ENCODE results near the gene SHISA6. TPM values are rescaled to one million over a fixed set of nuclear protein-coding genes. Genes with fewer than 3 reads are reported as not detected.

SHISA6 gene
- total RNA-seq, 2 donors from 2014 or later: under 0.01 to 0.52 TPM

DNA sequence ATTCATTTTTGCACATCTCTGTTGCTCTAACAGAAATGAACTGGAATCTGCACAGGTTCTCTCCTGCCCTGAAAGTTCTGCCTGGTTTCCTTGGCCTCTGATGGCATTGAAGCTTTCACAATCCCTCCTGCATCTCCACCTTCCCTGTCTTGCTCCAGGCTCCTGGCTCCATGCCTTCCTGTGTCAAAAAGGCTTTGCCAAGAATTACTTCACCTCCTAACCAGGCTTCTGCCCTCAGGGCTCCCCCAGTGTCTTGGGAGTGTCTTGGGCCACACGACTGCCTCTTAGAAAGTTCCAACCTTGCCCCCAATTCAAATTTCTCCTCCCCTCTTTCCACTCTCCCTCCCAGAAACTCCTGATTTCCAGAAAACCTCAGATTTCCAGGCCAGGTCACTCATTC, 320.3 kb downstream of the SHISA6 start:
- Histone ChIP-seq H3K4me1 (no peaks in the 10 kb centered on the region), H3K27ac (no peak overlapping the region), H3K9me3 (no peaks in the 10 kb centered on the region), H3K27me3 (no peaks in the 10 kb centered on the region), H3K4me3 (no peak overlapping the region), H3K36me3 (replicated peaks in 1 of 2; ENCODE audit: insufficient read depth in 1 of 2, low read depth in 2 of 2) (no peaks in the 10 kb centered on the region)
- DNase-seq (no peak), ATAC-seq (no peak)
- intact Hi-C loops (cut with DNase I): no loop called here
- 87 to 92% methylated on average over 1 of the region's 1 CpG for WGBS, 2 donors
- TF ChIP-seq POLR2A (IDR thresholded peaks at IDR 0.05): no peak
- TF ChIP-seq, protein P1, sequence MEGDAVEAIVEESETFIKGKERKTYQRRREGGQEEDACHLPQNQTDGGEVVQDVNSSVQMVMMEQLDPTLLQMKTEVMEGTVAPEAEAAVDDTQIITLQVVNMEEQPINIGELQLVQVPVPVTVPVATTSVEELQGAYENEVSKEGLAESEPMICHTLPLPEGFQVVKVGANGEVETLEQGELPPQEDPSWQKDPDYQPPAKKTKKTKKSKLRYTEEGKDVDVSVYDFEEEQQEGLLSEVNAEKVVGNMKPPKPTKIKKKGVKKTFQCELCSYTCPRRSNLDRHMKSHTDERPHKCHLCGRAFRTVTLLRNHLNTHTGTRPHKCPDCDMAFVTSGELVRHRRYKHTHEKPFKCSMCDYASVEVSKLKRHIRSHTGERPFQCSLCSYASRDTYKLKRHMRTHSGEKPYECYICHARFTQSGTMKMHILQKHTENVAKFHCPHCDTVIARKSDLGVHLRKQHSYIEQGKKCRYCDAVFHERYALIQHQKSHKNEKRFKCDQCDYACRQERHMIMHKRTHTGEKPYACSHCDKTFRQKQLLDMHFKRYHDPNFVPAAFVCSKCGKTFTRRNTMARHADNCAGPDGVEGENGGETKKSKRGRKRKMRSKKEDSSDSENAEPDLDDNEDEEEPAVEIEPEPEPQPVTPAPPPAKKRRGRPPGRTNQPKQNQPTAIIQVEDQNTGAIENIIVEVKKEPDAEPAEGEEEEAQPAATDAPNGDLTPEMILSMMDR (IDR thresholded peaks at IDR 0.05): no peak

DNA sequence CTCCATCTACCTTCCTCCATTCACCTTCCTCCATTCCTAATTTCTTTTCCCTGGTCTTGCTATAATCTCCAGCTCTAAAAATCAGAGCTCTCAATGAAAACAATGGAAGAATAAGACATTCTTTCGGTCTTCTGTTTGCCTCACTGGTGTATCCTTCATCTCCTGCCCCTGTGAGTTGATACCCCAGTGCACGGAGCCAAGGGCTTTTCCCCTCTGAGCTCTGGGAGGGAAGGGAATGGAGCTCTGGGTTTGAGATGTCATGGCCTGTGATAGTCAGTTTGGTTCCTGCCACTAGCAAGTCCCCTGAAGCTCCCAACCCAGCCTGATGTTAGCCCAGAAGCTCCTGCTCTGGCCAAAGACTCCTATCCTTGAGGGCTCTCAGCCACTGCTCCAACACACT, 320.7 kb downstream of the SHISA6 start:
- no peaks in the 10 kb centered on the region for H3K36me3 ChIP-seq (replicated peaks in 1 of 2; ENCODE audit: insufficient read depth in 1 of 2, low read depth in 2 of 2)
- no peaks in the 10 kb centered on the region for H3K27me3 ChIP-seq
- WGBS, 2 donors: 83 to 84% methylated on average over 2 of the region's 2 CpGs
- no peak overlapping the region for H3K4me3 ChIP-seq
- no peak for TF ChIP-seq POLR2A (IDR thresholded peaks at IDR 0.05)
- TF ChIP-seq, protein P1 (IDR thresholded peaks at IDR 0.05): no peak
- H3K4me1 ChIP-seq: no peaks in the 10 kb centered on the region
- ATAC-seq (no peak), DNase-seq (no peak)
- H3K9me3 ChIP-seq: no peaks in the 10 kb centered on the region
- H3K27ac ChIP-seq: no peak overlapping the region
- intact Hi-C loops (cut with DNase I): no loop called here

DNA sequence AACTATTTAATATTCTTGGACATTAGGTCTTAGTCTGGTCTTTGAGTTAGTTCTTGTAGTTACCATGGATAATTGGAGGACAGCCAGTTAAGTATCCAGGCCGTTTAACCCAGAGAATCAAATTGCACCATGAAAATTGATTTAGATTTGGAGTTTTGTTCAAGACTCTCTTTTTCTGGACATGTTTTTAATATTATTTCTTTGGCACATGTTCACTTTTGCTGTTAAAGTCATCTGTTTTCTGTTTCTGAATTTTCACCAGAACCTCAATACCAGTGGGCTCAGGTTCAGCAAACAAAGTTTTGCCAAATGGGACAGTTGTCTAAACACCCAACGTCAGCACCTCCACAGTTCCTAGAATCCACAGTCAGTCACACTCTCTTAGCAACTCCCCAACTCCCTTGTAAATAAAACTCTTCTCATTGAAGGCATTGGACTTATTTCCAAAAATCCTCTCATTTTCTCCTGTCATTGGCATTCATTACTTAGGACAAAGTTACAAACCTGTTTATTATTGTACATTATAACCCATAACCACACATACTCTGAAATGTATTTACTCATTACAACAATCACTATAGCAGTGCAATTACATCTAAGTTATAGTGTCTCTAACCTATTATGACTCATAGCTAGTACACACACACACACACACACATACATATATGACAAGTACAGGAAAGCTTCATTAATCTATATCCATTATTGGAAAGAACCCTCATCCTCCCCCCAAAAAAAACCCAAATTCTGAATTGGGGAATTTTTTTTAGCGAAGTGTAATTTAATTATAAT, 323.8 kb downstream of the SHISA6 start:
- Histone ChIP-seq H3K27me3 (no peaks in the 10 kb centered on the region), H3K4me3 (no peak overlapping the region), H3K4me1 (no peaks in the 10 kb centered on the region), H3K9me3 (no peaks in the 10 kb centered on the region), H3K36me3 (replicated peaks in 1 of 2; ENCODE audit: insufficient read depth in 1 of 2, low read depth in 2 of 2) (no peaks in the 10 kb centered on the region), H3K27ac (no peak overlapping the region)
- intact Hi-C loops (cut with DNase I): no loop called here
- DNase-seq: no peak
- TF ChIP-seq, protein P1 (IDR thresholded peaks at IDR 0.05): no peak
- TF ChIP-seq POLR2A (IDR thresholded peaks at IDR 0.05): no peak
- WGBS, 2 donors: 41 to 45% methylated on average over 3 of the region's 3 CpGs
- no peak for ATAC-seq

DNA sequence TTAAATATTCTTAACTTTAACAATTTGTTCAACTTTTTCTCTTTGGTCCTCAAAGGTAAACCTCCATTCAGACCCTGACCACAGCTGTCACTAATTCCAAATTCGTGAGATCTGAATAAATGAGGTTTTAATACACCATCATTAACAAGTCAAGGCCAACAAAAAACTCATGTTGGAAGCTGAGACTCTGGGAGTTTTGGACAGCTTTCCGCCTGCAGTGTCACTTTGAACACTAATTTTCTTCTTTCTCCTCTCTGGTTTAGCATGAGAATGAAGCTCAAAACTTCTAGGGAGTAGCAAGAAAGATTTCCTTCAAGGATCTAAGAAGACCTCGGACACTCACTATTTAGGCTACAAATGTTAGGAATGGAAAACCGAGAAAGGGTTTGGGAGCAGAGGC, 324.6 kb downstream of the SHISA6 start:
- ATAC-seq: no peak

More for the DNA sequence above, 324.6 kb downstream of the SHISA6 start:
- 68 to 76% methylated on average over 4 of the region's 4 CpGs for WGBS, 2 donors
- intact Hi-C loops (cut with DNase I): no loop called here
- no peak overlapping the region for H3K27ac ChIP-seq
- H3K4me3 ChIP-seq: no peak overlapping the region
- no peaks in the 10 kb centered on the region for H3K4me1 ChIP-seq
- no peak for TF ChIP-seq POLR2A (IDR thresholded peaks at IDR 0.05)
- TF ChIP-seq, protein P1 (IDR thresholded peaks at IDR 0.05): no peak
- no peaks in the 10 kb centered on the region for H3K27me3 ChIP-seq
- DNase-seq: no peak
- H3K9me3 ChIP-seq: no peaks in the 10 kb centered on the region
- H3K36me3 ChIP-seq (replicated peaks in 1 of 2; ENCODE audit: insufficient read depth in 1 of 2, low read depth in 2 of 2): no peaks in the 10 kb centered on the region
